ENCODE measurements around the gene ALKBH4.

The ALKBH4 gene

DNA sequence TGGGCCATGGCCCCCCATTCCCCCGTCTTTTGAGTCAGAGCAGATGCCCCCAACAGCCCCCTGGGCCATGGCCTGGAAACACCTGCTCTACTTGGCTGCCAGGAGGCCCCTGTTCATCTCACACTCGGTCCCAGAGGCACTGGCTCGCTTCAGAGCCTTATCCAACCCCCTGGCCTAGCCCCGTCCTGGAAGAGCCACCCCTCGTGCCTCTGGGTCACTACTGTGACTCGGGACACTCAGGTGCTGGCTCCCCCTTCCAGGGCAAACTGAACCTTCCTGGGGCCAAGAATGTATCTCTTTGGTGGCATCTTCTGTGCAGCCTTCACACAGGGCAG, 7.1 kb upstream of the ALKBH4 start:
- Histone ChIP-seq H3K4me1 (no peaks in the 10 kb centered on the region), H3K27ac (no peak overlapping the region), H3K4me2 (ENCODE audit: low read length) (no peak overlapping the region), H3K9me3 (ENCODE audit: control insufficient read depth, low read length) (no peaks in the 10 kb centered on the region), H3K4me3 (ENCODE audit: low read depth, low read length) (no peak overlapping the region), H3K27me3 (ENCODE audit: control insufficient read depth, insufficient read depth, low read length) (no peaks in the 10 kb centered on the region), H3K36me3 (ENCODE audit: control insufficient read depth, insufficient read depth, low read length) (no peaks in the 10 kb centered on the region), H2AFZ (no peak overlapping the region), H3K9ac (no peak overlapping the region), H3K79me2 (no peaks in the 10 kb centered on the region)
- TF ChIP-seq, protein P1, sequence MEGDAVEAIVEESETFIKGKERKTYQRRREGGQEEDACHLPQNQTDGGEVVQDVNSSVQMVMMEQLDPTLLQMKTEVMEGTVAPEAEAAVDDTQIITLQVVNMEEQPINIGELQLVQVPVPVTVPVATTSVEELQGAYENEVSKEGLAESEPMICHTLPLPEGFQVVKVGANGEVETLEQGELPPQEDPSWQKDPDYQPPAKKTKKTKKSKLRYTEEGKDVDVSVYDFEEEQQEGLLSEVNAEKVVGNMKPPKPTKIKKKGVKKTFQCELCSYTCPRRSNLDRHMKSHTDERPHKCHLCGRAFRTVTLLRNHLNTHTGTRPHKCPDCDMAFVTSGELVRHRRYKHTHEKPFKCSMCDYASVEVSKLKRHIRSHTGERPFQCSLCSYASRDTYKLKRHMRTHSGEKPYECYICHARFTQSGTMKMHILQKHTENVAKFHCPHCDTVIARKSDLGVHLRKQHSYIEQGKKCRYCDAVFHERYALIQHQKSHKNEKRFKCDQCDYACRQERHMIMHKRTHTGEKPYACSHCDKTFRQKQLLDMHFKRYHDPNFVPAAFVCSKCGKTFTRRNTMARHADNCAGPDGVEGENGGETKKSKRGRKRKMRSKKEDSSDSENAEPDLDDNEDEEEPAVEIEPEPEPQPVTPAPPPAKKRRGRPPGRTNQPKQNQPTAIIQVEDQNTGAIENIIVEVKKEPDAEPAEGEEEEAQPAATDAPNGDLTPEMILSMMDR (IDR thresholded peaks at IDR 0.05), result no peak

GRCh38 chr7:102469972-102470825, 5.5 kb upstream of the ALKBH4 start:
- Histone ChIP-seq H3K4me2 (ENCODE audit: low read length) (no peak overlapping the region), H3K36me3 (ENCODE audit: control insufficient read depth, insufficient read depth, low read length) (no peaks in the 10 kb centered on the region), H3K4me3 (ENCODE audit: low read depth, low read length) (no peak overlapping the region), H2AFZ (no peak overlapping the region), H3K79me2 (no peaks in the 10 kb centered on the region), H3K27me3 (ENCODE audit: control insufficient read depth, insufficient read depth, low read length) (no peaks in the 10 kb centered on the region), H3K9me3 (ENCODE audit: control insufficient read depth, low read length) (no peaks in the 10 kb centered on the region), H3K9ac (no peak overlapping the region), H3K27ac (no peak overlapping the region), H3K4me1 (peaks cover 3% of the 10 kb centered on the region)
- TF ChIP-seq, protein P1 (IDR thresholded peaks at IDR 0.05), result no peak

DNA sequence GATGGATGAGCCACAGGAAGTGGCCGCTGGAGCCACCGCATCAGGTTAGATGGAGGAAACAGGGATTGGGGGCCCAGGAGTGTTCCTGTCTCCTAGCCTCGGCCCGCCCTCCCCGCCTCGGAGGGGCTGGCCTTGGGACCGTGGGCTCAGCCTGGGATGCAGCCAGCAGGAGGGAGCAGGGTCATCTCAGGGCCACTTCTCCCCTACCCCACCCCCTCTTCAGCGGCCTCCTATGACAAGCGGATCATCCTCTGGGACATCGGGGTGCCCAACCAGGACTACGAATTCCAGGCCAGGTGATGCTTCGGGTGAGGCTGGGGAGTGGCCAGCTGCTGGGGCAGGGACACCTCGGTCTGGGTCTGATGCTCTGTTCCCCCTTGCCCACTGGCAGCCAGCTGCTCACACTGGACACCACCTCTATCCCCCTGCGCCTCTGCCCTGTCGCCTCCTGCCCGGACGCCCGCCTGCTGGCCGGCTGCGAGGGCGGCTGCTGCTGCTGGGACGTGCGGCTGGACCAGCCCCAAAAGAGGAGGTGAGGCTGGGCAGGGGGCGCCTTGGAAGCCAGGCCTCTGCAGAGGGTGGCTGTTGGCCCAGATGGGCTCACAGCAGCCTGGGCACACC, 4.8 kb upstream of the ALKBH4 start:
- H3K36me3 ChIP-seq (ENCODE audit: control insufficient read depth, insufficient read depth, low read length), result no peaks in the 10 kb centered on the region

DNA sequence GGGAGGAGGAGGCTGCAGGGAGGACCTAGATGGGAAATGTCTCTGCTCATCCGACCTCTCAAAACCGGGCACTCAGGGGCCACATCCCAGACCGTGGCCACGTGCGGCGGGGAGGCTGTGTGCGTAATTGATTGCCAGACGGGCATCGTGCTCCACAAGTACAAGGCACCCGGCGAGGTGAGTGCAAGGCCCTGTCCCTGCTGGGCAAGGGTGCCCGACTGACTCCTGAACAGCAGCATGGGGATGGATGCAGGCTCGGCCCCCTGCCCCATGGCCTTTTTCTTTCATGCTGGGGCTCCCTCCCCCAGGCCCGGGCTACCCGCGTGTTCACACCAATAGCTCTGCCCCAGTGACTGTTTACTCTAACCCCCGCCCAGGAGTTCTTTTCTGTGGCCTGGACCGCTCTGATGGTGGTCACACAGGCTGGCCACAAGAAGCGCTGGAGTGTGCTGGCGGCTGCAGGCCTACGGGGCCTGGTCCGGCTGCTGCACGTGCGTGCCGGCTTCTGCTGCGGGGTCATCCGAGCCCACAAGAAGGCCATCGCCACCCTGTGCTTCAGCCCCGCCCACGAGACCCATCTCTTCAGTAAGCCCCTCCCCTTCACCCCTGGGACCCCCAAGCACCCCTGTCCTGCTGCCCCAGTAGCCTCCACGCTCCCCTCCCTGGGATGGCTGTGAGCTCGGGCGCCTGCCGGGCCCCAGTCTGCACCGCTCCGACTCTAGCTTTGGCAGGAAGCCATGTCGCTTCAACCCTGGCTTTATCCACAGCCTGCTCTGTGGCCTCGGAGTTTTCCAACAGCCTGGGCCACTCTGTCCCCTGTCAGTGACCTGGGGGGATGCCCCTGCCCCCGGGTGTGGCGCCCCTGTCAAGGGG, 4.1 kb upstream of the ALKBH4 start:
- Histone ChIP-seq H3K4me2 (ENCODE audit: low read length) (no peak overlapping the region), H3K36me3 (ENCODE audit: control insufficient read depth, insufficient read depth, low read length) (no peaks in the 10 kb centered on the region), H3K79me2 (peaks cover 8% of the 10 kb centered on the region), H3K9ac (no peak overlapping the region), H3K4me3 (ENCODE audit: low read depth, low read length) (no peak overlapping the region), H2AFZ (no peak overlapping the region), H3K9me3 (ENCODE audit: control insufficient read depth, low read length) (no peaks in the 10 kb centered on the region), H3K27ac (no peak overlapping the region), H3K27me3 (ENCODE audit: control insufficient read depth, insufficient read depth, low read length) (no peaks in the 10 kb centered on the region), H3K4me1 (peaks cover 5% of the 10 kb centered on the region)
- TF ChIP-seq, protein P1 (IDR thresholded peaks at IDR 0.05), result no peak

More for the DNA sequence above, 4.8 kb upstream of the ALKBH4 start:
- Histone ChIP-seq H3K27me3 (ENCODE audit: control insufficient read depth, insufficient read depth, low read length) (no peaks in the 10 kb centered on the region), H3K4me1 (peaks cover 3% of the 10 kb centered on the region), H2AFZ (no peak overlapping the region), H3K4me3 (ENCODE audit: low read depth, low read length) (no peak overlapping the region), H3K9ac (no peak overlapping the region), H3K79me2 (peaks cover under 1% of the 10 kb centered on the region), H3K4me2 (ENCODE audit: low read length) (no peak overlapping the region), H3K27ac (no peak overlapping the region), H3K9me3 (ENCODE audit: control insufficient read depth, low read length) (no peaks in the 10 kb centered on the region)
- TF ChIP-seq, protein P1 (IDR thresholded peaks at IDR 0.05), result no peak
